SH-SY5Y (cell line): ENCODE measurements around the gene CAMTA1.

Experiments used
- GATA2 ChIP-seq: IDR thresholded peaks from 2 replicates; pipeline ENCODE4 v1.6.1; 2011; ENCODE audit warnings: mild to moderate bottlenecking, low read depth, low read length
- GATA3 ChIP-seq: IDR thresholded peaks from 2 replicates; pipeline ENCODE4 v1.6.1; 2011; ENCODE audit warnings: low read depth, mild to moderate bottlenecking, low read length, moderate library complexity

GRCh38 chr1:7409278-7409677 is 624.0 kb downstream of the CAMTA1 start:
- TF ChIP-seq GATA3 (no peak), GATA2 (no peak)
